HG03066 (cell line): ENCODE data around the gene MFAP2.

Source experiments
- ATAC-seq: cut with Tn5 transposase; IDR thresholded peaks from one replicate; pipeline ENCODE4 v1.9.1; 2021; ENCODE audit warnings: low read depth; ENCODE audit not compliant: unreplicated experiment

MFAP2 gene

DNA sequence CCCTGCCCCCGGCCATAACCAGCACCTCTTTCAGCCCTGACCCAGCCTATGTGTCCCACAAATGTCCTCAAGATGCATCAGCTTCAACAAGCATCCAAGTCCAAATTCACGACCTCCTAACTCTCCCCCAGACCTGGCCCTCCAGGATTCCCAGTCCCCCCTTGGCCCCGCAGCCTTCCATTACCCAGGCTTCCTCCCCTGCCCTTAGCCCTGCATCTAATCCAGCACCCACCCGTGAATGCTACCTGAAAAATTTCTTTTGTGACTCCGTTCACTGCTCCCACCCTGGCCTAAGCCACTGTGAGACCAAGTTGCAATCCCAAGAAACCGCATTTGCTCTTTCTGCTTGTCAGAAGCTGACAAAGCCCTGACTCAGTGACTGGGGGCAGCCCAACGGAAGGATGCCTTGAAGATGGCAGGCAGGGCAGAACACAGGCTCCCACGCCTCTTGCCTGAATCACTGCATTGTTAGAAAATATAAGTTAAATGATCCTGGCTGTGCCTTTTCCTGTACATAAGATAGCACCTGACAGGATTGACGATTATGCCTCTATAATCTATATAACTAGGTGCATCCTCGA, 939 bp upstream of the MFAP2 start:
- no peak for ATAC-seq

DNA sequence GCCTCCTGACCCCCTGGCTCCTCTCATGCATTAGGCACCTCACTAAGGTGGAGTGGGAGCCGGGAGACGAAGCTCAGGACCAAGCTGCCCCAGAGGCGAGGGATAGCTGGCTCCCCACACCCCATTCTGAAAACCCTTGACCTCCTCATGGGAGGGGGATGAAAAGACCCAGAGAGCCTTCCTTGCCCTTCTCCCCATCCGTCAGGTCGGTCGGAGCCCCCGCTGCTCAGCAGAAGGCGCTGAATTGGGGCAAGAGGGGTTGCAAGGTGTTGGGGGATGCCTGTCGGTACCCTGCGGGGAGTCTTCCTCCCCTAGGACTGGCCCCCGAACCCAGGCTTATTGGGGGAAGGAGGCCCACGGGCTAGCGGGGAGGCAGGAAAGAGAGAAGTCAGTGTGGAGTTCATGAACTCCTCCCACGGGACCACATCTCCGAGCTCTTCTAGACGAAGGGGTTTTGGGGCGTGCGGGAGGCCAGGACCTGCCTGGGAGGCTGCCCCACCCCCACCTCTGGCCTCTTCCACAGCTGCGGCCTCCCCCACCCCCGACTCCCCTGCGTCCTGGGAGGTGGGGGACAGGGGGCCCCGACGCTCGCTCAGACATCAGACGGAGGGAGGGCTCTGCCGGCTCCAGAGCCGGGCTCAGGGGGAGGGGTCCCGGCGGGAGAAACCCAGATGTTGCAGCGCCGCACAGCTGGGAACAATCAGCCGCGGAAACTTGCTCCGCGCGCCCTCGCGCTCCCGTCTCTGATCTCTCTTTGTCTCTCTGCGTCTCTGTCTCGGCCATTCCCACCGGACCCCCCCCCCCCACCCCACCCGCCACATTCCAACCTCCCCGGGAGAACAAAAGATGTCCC, 719 bp downstream of the MFAP2 start:
- no peak for ATAC-seq

DNA sequence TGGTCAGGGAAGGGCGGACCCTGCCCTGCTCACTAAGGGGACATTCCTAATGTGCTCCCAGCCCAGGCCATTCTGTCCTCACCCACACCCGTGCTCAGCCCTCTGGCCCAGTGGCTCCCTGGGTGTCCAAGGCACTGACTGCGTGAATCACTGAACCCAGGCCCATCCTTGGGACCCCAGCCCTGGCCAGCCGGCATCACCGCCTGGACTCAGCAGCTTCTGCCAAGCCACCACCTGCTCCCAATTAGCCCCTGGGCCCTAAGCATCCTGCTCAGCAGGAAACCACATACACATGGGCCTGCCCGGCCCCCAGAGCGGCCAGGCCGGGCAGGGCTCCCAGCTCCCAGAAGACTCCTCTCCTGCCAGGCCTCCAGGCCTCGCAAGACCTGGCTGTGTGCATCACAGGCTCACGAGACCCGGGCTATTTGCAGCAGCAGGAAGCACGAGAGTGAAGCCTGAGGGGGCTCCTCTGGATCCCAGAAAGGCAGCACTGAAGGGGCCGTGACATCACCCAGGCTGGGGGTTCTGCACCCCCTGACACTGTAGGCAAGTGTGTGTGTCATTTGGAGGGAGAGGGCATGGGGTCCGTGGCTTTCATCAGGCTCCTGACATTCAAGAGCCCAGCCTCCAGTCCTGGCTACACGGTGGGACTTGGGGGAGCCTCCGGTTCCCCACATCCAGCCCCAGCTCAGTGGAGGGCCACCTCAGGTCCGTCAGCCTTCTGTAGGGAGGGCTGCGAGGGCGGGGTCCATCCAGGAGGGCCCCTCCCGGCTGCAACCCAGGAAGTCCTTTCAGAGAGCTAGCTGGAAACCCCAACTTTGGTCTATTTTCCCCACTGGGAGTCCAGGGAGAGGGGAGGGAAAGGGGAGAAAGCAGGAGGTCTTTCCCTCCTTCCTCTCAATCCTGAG, 1.6 kb downstream of the MFAP2 start:
- no peak for ATAC-seq

DNA sequence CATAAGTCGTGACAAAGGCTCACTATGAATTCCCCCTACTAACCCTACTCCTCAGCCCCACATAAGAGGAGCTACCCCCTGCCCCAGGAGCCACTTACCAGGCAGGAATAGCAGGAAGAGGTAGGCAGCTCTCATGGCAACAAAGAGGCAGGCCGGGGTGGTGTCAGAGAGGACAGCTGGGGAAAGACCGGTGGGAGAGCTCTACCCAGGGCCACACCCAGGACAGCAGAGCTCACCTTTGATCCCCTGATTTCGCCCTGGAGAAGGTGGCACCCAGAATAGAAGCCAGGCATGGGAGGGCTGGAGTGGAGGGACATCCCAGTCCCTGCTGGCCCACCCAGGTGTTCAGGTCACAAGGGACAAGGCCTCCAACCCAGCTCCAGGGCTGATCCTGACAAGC, 2.3 kb downstream of the MFAP2 start:
- no peak for ATAC-seq

DNA sequence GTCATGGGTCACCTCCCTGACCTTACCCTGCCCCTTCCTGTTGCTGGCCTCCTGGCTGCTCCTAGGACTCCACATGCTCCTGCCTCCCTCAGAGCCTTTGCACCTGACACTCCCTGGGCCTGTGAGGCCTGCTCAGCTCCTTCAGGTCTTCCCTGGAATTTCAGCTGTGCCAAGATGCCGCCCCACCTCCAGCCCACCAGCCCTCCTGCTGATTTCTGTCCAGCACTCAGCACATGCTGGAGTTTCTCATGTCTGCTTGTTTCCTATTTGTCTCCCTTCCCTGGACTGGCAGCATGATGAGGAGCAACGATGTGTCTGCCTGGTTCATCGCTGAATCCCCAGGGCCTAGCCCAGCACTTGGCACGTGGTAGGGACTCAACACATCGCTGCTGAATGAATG, 3.0 kb downstream of the MFAP2 start:
- ATAC-seq: no peak

DNA sequence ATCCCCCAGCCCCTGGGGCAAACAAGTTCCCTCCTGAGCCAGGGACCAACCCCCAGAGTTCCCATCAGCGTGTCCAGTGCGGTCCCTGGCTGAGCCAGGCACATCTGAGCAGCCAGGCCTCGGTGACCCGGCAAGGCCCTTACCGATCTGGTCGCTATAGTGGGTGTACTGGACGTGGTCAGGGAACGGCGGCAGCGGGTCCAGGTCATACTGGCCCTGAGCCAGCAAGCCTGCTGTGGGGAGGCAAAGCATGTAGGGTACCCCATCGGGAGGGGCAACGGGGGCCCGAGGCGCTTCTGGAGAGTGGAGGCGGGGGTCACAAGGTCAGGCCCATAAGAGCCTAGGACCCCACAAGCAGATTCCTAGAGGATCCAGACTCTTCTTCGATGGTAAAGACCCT, 3.5 kb downstream of the MFAP2 start:
- no peak for ATAC-seq

DNA sequence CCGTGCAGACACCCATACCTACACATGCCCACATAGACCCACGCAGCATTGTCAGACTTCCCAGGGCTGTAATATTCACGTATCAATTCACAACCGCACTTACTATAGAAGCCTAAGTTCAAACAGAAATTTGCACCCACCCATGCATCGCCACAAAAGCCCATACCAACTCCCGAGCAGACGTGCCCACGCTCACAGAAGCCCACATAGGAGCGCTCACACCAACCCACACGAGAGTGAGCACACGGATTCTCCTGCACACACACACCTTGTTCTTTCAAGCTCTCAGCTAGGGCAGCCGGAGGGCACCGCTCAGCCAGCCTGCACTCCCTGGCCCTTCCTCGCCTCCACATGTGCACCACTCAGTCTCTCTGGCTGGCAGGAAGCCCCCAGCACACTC, 4.6 kb downstream of the MFAP2 start:
- ATAC-seq: no peak

DNA sequence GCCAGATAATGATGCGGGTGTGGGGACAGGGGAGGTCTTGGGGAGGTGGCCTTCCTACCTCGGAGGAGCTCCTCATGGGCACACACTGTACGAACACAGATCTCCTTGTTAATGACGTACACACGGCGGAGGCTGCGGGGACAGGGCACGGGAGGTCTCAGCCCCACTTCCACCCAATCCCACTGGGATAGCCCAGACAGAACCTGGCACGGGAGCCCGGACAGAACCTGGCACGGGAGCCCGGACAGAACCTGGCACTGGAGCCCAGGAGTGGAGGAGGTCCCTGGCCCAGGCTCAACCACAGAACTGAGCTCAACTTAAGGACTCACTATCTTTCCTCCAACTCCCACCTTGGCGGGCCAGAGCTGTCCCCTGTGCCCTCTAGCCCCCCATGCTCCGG, 5.2 kb downstream of the MFAP2 start:
- no peak for ATAC-seq

DNA sequence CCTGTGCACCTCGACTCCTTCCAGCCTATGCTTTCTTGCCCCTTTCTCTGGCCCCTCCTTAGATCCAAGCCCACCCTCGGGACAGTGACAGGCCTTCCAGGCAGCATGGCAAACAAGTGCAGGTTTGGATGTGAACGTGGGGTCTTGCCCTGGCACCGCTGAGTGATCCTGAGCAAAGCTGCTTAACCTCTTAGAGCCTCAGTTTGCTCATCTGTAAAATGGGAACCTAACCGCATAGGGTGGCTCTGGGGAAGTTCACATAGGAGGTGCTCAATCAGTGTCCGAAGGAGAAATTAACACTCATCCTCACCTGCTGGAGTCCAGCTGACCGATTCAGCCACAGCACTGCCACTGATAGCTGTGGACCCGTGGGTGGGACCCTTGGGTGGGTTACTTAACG, 7.2 kb downstream of the MFAP2 start:
- no peak for ATAC-seq

DNA sequence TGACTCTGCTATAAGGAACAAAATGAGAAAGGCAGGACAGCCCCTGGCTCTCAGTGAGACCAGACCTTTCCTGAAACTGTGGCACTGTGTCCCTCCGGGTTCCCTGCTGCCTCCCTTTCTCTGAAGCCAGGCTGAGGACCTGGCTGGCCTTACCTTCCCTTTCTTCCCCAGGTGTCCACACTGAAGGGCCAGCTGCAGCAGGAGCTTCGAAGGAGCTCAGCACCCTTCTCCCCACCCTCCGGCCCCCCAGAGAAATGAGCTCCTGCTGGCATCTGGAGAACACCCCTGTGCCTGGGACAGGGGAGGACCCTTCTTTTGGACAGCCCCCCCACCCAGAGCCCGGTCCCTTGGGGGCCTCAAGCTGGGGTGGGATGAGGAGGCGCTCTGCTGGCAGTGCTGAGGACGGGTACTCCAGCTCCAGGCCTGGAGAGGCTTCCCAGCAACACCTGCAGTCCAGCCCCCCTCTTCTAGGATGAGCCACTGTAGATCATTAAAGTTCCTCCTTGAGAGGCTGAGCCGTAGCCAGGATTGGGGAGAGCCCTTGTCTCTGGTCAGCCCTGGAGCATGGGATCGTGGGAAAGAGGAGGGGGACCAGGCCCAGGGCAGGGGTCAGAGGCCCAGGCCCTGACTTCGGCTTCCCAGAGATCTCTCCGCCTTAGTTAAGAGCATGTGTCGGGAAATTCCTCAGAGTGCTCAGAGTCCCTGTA, 8.1 kb downstream of the MFAP2 start:
- ATAC-seq: no peak

DNA sequence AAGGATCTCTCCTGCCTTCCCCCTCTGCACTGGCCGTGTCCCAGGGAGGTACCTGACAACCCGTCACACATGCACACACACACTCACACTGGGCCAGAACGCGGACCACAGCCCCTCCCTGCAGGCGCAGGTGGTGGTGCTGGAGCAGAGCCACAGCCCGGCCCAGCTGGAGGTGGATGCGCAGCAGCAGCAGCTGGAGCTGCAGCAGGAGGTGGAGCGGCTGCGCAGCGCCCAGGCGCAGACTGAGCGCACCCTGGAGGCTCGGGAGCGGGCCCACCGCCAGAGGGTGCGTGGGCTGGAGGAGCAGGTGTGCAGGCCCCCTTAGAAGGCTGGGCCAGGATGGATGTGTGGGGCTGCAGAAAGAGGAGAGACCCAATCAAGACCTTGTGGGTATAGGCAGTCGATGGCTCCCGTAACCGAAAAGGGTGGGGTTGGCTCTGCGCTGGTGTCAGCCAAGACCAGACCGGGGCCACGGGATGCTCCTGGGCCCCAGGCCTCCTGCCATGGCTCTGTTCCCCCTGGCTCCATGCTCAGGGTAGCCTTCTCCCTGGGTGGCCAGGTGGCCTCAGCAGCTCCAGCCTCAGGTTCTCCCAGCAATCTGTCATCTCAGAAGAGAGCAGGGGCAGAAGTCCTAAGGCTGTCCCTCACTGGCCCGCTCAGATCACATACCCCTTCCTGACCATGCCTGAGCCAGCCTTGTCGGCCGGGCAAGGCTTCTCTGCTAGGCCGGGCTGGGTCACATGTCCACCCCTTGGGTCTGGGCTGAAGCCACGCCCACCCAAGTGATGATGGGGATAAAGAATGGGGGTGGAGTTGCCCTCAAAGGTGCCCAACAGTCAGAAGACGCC, 8.9 kb downstream of the MFAP2 start:
- ATAC-seq: no peak

DNA sequence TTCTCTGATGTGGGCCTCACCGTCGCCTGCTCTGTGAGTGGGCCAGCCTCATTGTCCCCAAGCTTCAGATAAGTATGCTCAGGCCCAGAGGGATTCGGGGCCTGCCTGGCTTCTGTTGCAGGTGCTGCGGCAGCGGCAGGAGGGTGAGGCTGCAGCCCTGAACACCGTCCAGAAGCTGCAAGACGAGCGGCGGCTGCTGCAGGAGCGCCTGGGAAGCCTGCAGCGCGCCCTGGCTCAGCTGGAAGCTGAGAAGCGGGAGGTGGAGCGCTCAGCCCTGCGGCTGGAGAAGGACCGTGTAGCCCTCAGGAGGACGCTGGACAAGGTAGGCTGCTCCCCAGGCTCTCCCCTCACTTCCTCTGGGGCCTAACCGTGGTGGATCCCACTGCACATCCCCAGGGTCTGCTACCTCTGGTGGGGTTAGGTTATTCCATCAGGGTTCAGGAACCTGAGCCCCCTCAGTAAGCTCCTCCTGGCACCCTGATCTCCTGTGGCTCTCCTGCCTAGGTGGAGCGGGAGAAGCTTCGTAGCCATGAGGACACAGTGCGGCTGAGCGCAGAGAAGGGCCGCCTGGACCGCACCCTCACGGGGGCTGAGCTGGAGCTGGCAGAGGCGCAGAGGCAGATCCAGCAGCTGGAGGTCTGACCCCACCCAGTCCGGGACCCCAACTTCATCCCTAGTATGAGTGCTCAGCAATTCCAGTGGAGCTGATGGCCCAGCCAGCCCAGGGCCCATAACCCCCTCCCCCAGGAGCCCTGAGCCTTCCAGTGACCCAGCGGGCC, 10.1 kb downstream of the MFAP2 start:
- ATAC-seq: no peak

DNA sequence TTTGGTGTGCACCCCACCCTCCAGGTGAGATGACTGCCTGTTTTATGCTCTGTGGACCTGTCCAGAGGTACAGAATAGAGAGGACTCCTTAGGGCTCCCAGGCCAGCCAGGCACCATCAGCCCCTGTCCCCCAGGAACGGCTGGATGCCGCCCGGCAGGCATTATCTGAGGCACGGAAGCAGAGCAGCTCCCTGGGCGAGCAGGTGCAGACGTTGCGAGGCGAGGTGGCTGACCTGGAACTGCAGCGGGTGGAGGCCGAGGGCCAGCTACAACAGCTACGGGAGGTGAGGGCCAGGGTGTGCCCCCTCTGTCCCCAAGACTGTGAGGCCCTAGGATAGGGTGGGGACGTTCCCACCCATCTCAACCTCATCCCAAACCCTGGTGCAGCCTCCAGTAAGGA, 10.8 kb downstream of the MFAP2 start:
- ATAC-seq: no peak

DNA sequence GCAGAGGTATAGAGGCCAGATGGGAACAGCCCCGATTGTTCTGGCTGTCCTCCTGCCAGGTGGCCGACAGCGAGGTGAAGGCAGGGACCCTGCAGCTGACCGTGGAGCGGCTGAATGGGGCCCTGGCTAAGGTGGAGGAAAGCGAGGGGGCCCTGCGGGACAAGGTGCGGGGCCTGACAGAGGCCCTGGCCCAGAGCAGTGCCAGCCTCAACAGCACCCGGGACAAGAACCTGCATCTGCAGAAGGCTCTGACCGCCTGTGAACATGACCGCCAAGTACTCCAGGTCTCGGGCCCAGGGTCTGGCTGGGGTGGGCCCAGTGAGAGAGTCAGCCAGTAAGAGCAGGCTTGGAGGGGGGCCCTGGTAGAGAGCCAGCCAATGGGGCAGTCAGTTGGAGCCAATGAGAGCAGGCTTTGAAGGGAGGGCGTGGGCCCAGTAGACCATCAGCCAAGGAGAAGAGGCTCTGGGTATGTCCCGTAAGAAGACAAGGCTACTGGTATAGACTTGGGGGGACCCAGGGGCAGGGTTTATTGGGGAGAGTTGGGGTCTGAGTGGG, 11.3 kb downstream of the MFAP2 start:
- no peak for ATAC-seq

DNA sequence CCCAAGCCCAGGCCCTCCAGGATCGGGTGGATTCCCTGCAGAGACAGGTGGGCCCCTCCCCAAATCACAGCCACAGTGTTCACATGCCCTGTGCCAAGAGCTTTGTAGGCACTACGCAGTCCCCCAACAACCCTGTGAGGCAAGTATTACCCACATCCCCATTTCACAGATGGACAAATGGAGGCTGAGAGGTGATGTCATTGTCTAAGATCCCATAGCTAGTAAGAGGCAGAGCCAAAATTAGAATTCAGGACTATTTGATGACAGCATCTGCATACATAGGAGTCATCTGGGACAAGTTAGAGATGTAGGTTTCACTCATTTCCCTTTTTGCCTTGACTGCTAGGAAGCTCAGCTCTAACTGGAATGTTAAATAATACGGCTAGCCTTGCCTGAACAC, 12.0 kb downstream of the MFAP2 start:
- no peak for ATAC-seq

DNA sequence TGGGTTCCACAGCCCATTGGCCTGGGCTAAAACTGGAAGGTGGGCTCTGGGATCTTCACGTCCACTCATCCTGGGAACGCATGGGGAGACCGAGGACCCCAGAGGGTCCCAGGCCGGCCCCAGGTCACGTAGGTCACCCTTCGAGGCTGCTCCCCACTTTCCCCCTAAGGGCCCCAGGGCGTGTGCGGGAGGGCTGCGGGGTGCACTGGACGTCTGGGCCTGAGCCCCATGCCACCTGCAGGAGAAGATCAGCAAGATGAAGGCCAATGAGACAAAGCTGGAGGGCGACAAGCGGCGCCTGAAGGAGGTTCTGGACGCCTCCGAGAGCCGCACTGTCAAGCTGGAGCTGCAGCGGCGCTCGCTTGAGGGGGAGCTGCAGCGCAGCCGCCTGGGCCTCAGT, 12.5 kb downstream of the MFAP2 start:
- no peak for ATAC-seq

DNA sequence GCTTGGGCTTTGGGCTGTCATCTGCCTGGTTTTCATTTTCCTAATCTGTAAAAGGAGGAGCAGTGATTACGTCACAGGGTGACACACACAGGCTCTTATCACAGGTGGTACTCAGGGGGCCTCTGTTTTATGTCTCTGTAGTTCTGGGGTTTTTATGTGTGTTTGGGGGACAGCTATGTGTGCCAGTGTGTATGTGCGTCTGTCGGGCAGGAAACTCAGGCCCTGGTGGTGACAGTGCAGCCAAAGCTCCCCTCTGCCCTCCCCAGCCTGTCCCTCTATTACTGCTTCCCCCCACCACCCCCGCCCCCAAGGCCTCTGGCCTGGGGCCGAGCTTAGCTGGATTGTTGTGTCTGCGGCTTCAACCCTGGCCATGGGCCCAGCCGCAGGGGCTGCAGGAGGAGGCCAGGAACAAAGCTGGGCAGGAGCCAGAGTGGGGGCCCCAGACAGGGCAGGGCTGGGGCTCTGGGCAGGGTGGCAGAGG, 13.3 kb downstream of the MFAP2 start:
- ATAC-seq: no peak

DNA sequence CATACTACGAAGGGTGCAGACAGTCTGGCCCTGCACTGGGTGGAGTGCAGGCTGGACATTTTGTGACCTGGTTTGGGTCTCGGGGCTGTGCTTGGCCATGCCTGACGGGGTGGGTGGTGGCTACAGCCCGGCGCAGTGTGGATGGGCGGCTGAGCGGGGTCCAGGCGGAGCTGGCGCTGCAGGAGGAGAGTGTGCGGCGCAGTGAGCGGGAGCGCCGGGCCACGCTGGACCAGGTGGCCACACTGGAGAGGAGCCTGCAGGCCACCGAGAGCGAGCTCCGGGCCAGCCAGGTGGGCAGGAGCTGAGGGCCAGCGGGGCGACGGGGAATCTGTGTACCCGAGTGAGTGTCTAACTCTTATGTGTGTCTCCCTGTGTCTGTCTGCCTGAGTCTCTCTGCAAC, 14.1 kb downstream of the MFAP2 start:
- no peak for ATAC-seq
